HepG2 (cell line): Measurements from ENCODE around the gene FOXD1. TPM values are rescaled to one million over a fixed set of nuclear protein-coding genes. Genes with fewer than 3 reads are reported as not detected.
A peak's percentile ranks its signal among the peaks of the same experiment; 100 is the strongest.

ENCODE experiments used
- ATAC-seq: fragments of 200-7000 bp; cut with Tn5 transposase; 3 replicates; pipeline ENCODE4 v1.9.1; 2020; ENCODE audit warnings: mild to moderate bottlenecking, moderate library complexity
- BruUV-seq: library from RNA; stranded (reverse); fragments of 400-500 nt; replicated peaks from 2 replicates; lab custom pipeline; 2021; lab: Mats Ljungman, UMichigan
- CTCF ChIA-PET: fragments of 300-600 bp; formaldehyde crosslinking; extraction: SDS; loops from one replicate; lab custom pipeline; 2021; ENCODE audit warnings: low total read pairs, inconsistent platforms, low intra/inter-chr PET ratio; lab: Yijun Ruan, JAX
- POLR2A ChIA-PET: fragments of 350-600 bp; sonication (Branson Sonifier 250); formaldehyde crosslinking; loops from one replicate; lab custom pipeline; 2020; ENCODE audit warnings: antibody characterized with exemption, inconsistent platforms; lab: Yijun Ruan, JAX
- DNase-seq: peaks from one replicate; pipeline ENCODE4 v3.0.0-alpha.2; 2015; ENCODE audit warnings: low spot score
- FAIRE-seq: peaks from 3 replicates; lab custom pipeline; 2011; peaks lifted over from hg19 to GRCh38; lab: Jason Lieb, UNC
- H2AFZ ChIP-seq: one replicate; pipeline ENCODE4 v1.6.1; 2011; ENCODE audit warnings: low read length, inconsistent platforms
- H3K27ac ChIP-seq: fragments of 300-600 bp; 3 replicates; pipeline ENCODE4 v1.8.0; 2011; ENCODE audit warnings: mixed run types, mild to moderate bottlenecking, mixed read lengths, low read length, inconsistent platforms; ENCODE audit not compliant: insufficient read depth; ENCODE audit errors: extremely low read length
- H3K27me3 ChIP-seq, 2 experiments: fragments of 200-600 bp in 1 of 2; 2 replicates in 1 of 2; 3 replicates in 1 of 2; pipeline versions ENCODE4 v1.6.0 to v1.8.0; 2011; ENCODE audit warnings: low read length in 2 of 2, mild to moderate bottlenecking in 2 of 2, moderate library complexity in 2 of 2, inconsistent platforms in 1 of 2; ENCODE audit not compliant: insufficient read depth in 2 of 2, control insufficient read depth in 1 of 2
- H3K36me3 ChIP-seq, 2 experiments: fragments of 200-600 bp in 1 of 2; replicated peaks in 1 of 2; 2 replicates in 1 of 2; 3 replicates in 1 of 2; pipeline versions ENCODE4 v1.5.1 to v1.8.0; 2011; ENCODE audit warnings: low read length in 2 of 2, inconsistent platforms in 1 of 2; ENCODE audit not compliant: insufficient read depth in 2 of 2, control insufficient read depth in 1 of 2
- H3K4me1 ChIP-seq: 2 replicates; pipeline ENCODE4 v1.5.1; 2012; ENCODE audit warnings: low read length, inconsistent platforms; ENCODE audit not compliant: insufficient read depth
- H3K4me2 ChIP-seq: 2 replicates; pipeline ENCODE4 v1.6.0; 2011; ENCODE audit warnings: low read depth, low read length, inconsistent platforms
- H3K4me3 ChIP-seq, 3 experiments: fragments of 200-600 bp in 1 of 3; sonication (generic), shearing (Covaris generic) in 1 of 3; replicated peaks in 1 of 3; 2 replicates each; pipeline ENCODE4 v1.5.1; 2011 to 2016; ENCODE audit warnings: low read length in 3 of 3, inconsistent platforms in 2 of 3, low read depth in 2 of 3, mild to moderate bottlenecking in 2 of 3, control low read depth in 1 of 3, mixed read lengths in 1 of 3; ENCODE audit not compliant: insufficient read depth in 1 of 3
- H3K79me2 ChIP-seq: one replicate; pipeline ENCODE4 v1.6.1; 2011; ENCODE audit warnings: low read length, inconsistent platforms; ENCODE audit not compliant: insufficient read depth
- H3K9ac ChIP-seq: 2 replicates; pipeline ENCODE4 v1.6.0; 2011; ENCODE audit warnings: mild to moderate bottlenecking, low read depth, low read length, inconsistent platforms; ENCODE audit not compliant: insufficient read depth
- H3K9me3 ChIP-seq: 2 replicates; pipeline ENCODE4 v1.5.1; 2012; ENCODE audit warnings: mild to moderate bottlenecking, low read length
- H4K20me1 ChIP-seq: 2 replicates; pipeline ENCODE4 v1.6.0; 2011; ENCODE audit warnings: inconsistent platforms, mild to moderate bottlenecking, low read length, moderate library complexity; ENCODE audit not compliant: insufficient read depth
- AKNA ChIP-seq: sonication (generic); formaldehyde crosslinking; IDR thresholded peaks from 2 replicates; pipeline ENCODE4 v1.4.0; 2020; ENCODE audit warnings: missing genetic modification reagents, borderline replicate concordance
- BCL3 ChIP-seq: sonication (generic); formaldehyde crosslinking; IDR thresholded peaks from 2 replicates; pipeline ENCODE4 v1.5.1; 2020; ENCODE audit warnings: mild to moderate bottlenecking, missing genetic modification reagents, moderate library complexity
- BCL6 ChIP-seq: IDR thresholded peaks from 2 replicates; pipeline ENCODE4 v1.6.1; 2016; ENCODE audit warnings: missing genetic modification reagents, missing compliant biosample characterization
- CCDC6 ChIP-seq: sonication (generic); formaldehyde crosslinking; IDR thresholded peaks from 2 replicates; pipeline ENCODE4 v1.8.1; 2022; ENCODE audit warnings: mild to moderate bottlenecking, missing genetic modification reagents, moderate library complexity
- DRAP1 ChIP-seq: IDR thresholded peaks from 2 replicates; pipeline ENCODE4 v1.6.1; 2016; ENCODE audit warnings: missing genetic modification reagents, missing compliant biosample characterization
- MEF2D ChIP-seq: sonication (generic); formaldehyde crosslinking; IDR thresholded peaks from 2 replicates; pipeline ENCODE4 v1.5.1; 2020; ENCODE audit warnings: mild to moderate bottlenecking, missing genetic modification reagents
- MXD4 ChIP-seq: IDR thresholded peaks from 2 replicates; pipeline ENCODE4 v1.6.1; 2016; ENCODE audit warnings: mild to moderate bottlenecking, missing biosample characterization, missing genetic modification reagents
- PAX8 ChIP-seq: sonication (generic); formaldehyde crosslinking; IDR thresholded peaks from 2 replicates; pipeline ENCODE4 v1.8.0; 2022; ENCODE audit warnings: mild to moderate bottlenecking, missing genetic modification reagents, borderline replicate concordance
- POLR2AphosphoS5 ChIP-seq: IDR thresholded peaks from 2 replicates; pipeline ENCODE4 v1.6.1; 2012; ENCODE audit warnings: low read depth, low read length
- TFDP1 ChIP-seq: IDR thresholded peaks from 2 replicates; pipeline ENCODE4 v1.6.1; 2016; ENCODE audit warnings: missing compliant biosample characterization, missing genetic modification reagents, borderline replicate concordance
- ZBTB7A ChIP-seq: sonication (generic); formaldehyde crosslinking; IDR thresholded peaks from 2 replicates; pipeline ENCODE4 v1.8.0; 2022; ENCODE audit warnings: mild to moderate bottlenecking, missing genetic modification reagents
- ZMYM4 ChIP-seq: sonication (generic); formaldehyde crosslinking; IDR thresholded peaks from 2 replicates; pipeline ENCODE4 v1.8.1; 2023; ENCODE audit warnings: mild to moderate bottlenecking, missing genetic modification reagents
- ZNF382 ChIP-seq: sonication (generic); formaldehyde crosslinking; IDR thresholded peaks from 2 replicates; pipeline ENCODE4 v1.5.0; 2020; ENCODE audit warnings: missing genetic modification reagents, mild to moderate bottlenecking, borderline replicate concordance
- ZSCAN31 ChIP-seq: sonication (generic); formaldehyde crosslinking; IDR thresholded peaks from 2 replicates; pipeline ENCODE4 v1.5.0; 2020; ENCODE audit warnings: low read depth, mild to moderate bottlenecking, missing genetic modification reagents
- WGBS: methylation state at CpG from one replicate; pipeline ENCODE4 v1.1.6; 2017; ENCODE audit warnings: low lambda C conversion rate; 5-methylcytosine and 5-hydroxymethylcytosine counted together
- in situ Hi-C: cut with HindIII; loops from 2 replicates; pipeline ENCODE4 v1.10.0; 2017; ENCODE audit warnings: low pct_unique_long_range_greater_than_20kb; ENCODE audit not compliant: extremely low pct_ligation_motif_present
- intact Hi-C: fragments of 100-400 bp; cut with micrococcal nuclease; formaldehyde crosslinking; loops from one replicate; pipeline ENCODE4 v1.10.0; 2022; ENCODE audit not compliant: unreplicated experiment
- polyA plus RNA-seq, 8 experiments: library from polyadenylated mRNA; depleted of rRNA in 3 of 8; stranded (reverse) in 7 of 8; unstranded in 1 of 8; fragments of >200 nt; fragmentation: Illumina TruSeq in 4 of 8; extraction: Trizol in 4 of 8; gene quantifications; 2 replicates each; pipeline versions ENCODE4 v1.2.1 to v1.2.3, GENCODE V29; 2011 to 2016; ENCODE audit warnings: low read depth in 4 of 8, missing spikeins in 1 of 8, mixed read lengths in 1 of 8; ENCODE audit not compliant: insufficient read depth in 1 of 8
- total RNA-seq, 5 experiments: library from RNA; depleted of rRNA; stranded (reverse); fragments of >200 nt; fragmentation: Illumina TruSeq; extraction: Trizol; gene quantifications; 2 replicates each; pipeline ENCODE4 v1.2.3, GENCODE V29; 2016; ENCODE audit warnings: low read depth in 1 of 5

Gene FOXD1
- total and polyA plus RNA-seq, 2 of the 13 experiments (the other 11 are each of a cell fraction or from before 2014, with no cell fraction given): 0.04 to 0.05 TPM

- TF ChIP-seq MXD4 (0 out of 2 replicates have a peak, but pooled peaks have one; percentile 14), PAX8 (CRISPR knock-in tag) (no peak)
Measured at GRCh38 chr5:73437101-73437776, 11.3 kb downstream of the FOXD1 start (continued).

GRCh38 chr5:73436535-73437100, 12.0 kb downstream of the FOXD1 start:
- peak overlapping the region; percentile 44 to 71 (median 60) for H3K4me3 ChIP-seq
- H3K36me3 ChIP-seq: no peaks in the 10 kb centered on the region
- H3K4me2 ChIP-seq: peak overlapping the region; percentile 83
- ATAC-seq (peak; percentile 86), FAIRE-seq (no peak), DNase-seq (no peak)
- POLR2A ChIA-PET: no interaction called here
- H2AFZ ChIP-seq: no peak overlapping the region
- H4K20me1 ChIP-seq: no peaks in the 10 kb centered on the region
- no peaks in the 10 kb centered on the region for H3K9me3 ChIP-seq
- no peaks in the 10 kb centered on the region for H3K79me2 ChIP-seq
- peak overlapping the region; percentile 36; the same call in 1 of the 2 replicates for H3K9ac ChIP-seq
- in situ Hi-C loops: no loop called here
- peaks cover 5 to 64% of the 10 kb centered on the region in 2 experiments for H3K27me3 ChIP-seq
- peaks cover 23% of the 10 kb centered on the region for H3K4me1 ChIP-seq
- CTCF ChIA-PET: no interaction called here
- intact Hi-C loops: no loop called here
- WGBS: 5% methylated on average over 16 of the region's 66 CpGs
- no TSS peak for BruUV-seq
- H3K27ac ChIP-seq: no peak overlapping the region
- no peak for TF ChIP-seq ZNF382 (CRISPR knock-in tag)
- TF ChIP-seq BCL6 (CRISPR knock-in tag): no peak
- no peak for TF ChIP-seq POLR2AphosphoS5
- no peak for TF ChIP-seq AKNA (CRISPR knock-in tag)
- TF ChIP-seq CCDC6 (CRISPR knock-in tag): peak; percentile 36; the same call in 1 of the 2 replicates
- TF ChIP-seq BCL3: no peak
- TF ChIP-seq DRAP1 (CRISPR knock-in tag): no peak
- TF ChIP-seq ZSCAN31: 0 out of 2 replicates have a peak, but pooled peaks have one; percentile 55
- no peak for TF ChIP-seq ZMYM4 (CRISPR knock-in tag)
- peak; percentile 62; the same call in 1 of the 2 replicates for TF ChIP-seq TFDP1 (CRISPR knock-in tag)
- no peak for TF ChIP-seq MEF2D (CRISPR knock-in tag)
- no peak; the same call in 1 of the 2 replicates for TF ChIP-seq ZBTB7A (CRISPR knock-in tag)
